DOHH2 (cell line): Measurements from ENCODE around the gene ARID1B.

Source experiments
- H3F3A ChIP-seq: fragments of 200-600 bp; sonication (generic), shearing (Covaris generic); 2 replicates; pipeline ENCODE4 v1.6.0; 2016; ENCODE audit warnings: antibody characterized with exemption, mild to moderate bottlenecking; ENCODE audit not compliant: control insufficient read depth, insufficient read depth
- H3K27ac ChIP-seq: fragments of 200-600 bp; sonication (generic); 2 replicates; pipeline ENCODE4 v1.5.1; 2014; ENCODE audit warnings: low read depth, mild to moderate bottlenecking, low read length, moderate library complexity
- H3K27me3 ChIP-seq: fragments of 200-600 bp; sonication (generic); 2 replicates; pipeline ENCODE4 v1.6.1; 2014; ENCODE audit warnings: mild to moderate bottlenecking, low read length, mixed read lengths; ENCODE audit not compliant: control insufficient read depth
- H3K36me3 ChIP-seq: fragments of 200-600 bp; sonication (generic); 2 replicates; pipeline ENCODE4 v1.6.1; 2014; ENCODE audit warnings: mild to moderate bottlenecking, low read length, moderate library complexity, mixed read lengths; ENCODE audit not compliant: control insufficient read depth
- H3K4me1 ChIP-seq: fragments of 200-600 bp; sonication (generic); 2 replicates; pipeline ENCODE4 v1.6.1; 2014; ENCODE audit warnings: mild to moderate bottlenecking, low read length, mixed read lengths; ENCODE audit not compliant: control insufficient read depth
- H3K4me2 ChIP-seq: fragments of 200-600 bp; sonication (generic); 2 replicates; pipeline ENCODE4 v1.6.0; 2014; ENCODE audit warnings: mild to moderate bottlenecking, low read length, moderate library complexity
- H3K4me3 ChIP-seq: fragments of 200-600 bp; sonication (generic); 2 replicates; pipeline ENCODE4 v1.5.1; 2014; ENCODE audit warnings: mild to moderate bottlenecking, low read length, mixed read lengths
- H3K79me2 ChIP-seq: fragments of 200-600 bp; sonication (generic); 2 replicates; pipeline ENCODE4 v1.6.1; 2014; ENCODE audit warnings: mild to moderate bottlenecking, low read length, mixed read lengths; ENCODE audit not compliant: control insufficient read depth
- H3K9me2 ChIP-seq: fragments of 200-600 bp; sonication (generic); replicated peaks from 2 replicates; pipeline ENCODE4 v1.6.1; 2014; ENCODE audit warnings: mild to moderate bottlenecking, low read length, mixed read lengths; ENCODE audit not compliant: control insufficient read depth
- H3K9me3 ChIP-seq: fragments of 200-600 bp; sonication (generic); 2 replicates; pipeline ENCODE4 v1.6.1; 2014; ENCODE audit warnings: antibody characterized with exemption, low read length, mixed read lengths; ENCODE audit not compliant: control insufficient read depth, insufficient read depth
- H4K20me1 ChIP-seq: fragments of 200-600 bp; sonication (generic); 2 replicates; pipeline ENCODE4 v1.6.0; 2014; ENCODE audit warnings: low read depth, mild to moderate bottlenecking, antibody characterized with exemption, low read length, moderate library complexity; ENCODE audit not compliant: control insufficient read depth, insufficient read depth
- CTCF ChIP-seq: fragments of 200-600 bp; sonication (generic); IDR thresholded peaks from one replicate; pipeline ENCODE4 v1.5.1; 2014; ENCODE audit warnings: antibody characterized with exemption, mild to moderate bottlenecking, low read depth, low read length; ENCODE audit not compliant: poor library complexity, severe bottlenecking
- EZH2phosphoT487 ChIP-seq: fragments of 200-600 bp; sonication (generic); IDR thresholded peaks from 2 replicates; pipeline ENCODE4 v1.6.1; 2017; ENCODE audit warnings: borderline replicate concordance, mild to moderate bottlenecking, antibody characterized with exemption, low read length, moderate library complexity, mixed read lengths

Gene ARID1B

DNA sequence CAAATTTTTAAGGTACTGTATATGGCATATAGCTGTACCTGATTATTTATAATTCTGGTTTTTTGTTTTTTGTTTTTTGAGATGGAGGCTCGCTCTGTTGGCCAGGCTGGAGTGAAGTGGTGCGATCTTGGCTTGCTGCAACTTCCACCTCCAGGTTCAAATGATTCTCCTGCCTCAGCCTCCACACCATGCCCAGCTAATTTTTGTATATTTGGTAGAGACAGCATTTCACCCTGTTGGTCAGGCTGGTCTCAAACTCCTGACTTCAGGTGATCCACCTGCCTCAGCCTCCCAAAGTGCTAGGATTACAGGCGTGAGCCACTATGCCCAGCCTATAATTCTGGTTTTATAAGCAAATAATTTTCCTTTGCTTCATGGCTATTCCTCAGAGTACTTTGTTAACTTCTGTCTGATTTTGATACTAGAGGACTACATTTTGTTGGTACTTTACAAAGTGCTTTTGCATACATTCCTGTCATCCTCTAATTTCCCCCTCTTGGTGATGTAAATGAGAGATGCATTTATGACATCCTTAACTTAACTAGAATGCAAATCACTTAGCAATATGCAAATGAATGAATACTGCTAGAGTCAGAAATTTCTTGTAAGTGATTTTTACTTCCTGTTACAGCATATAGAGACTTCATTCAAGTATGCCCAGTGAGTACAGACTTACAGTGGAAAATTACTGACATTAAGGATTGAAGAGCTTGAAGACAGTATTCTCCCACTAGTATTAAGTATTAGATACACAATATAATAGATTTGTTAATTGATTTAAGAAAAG is 35.7 kb upstream of the ARID1B start:
- Histone ChIP-seq H3K4me2 (peak overlapping the region; percentile 38), H3K9me3 (peaks cover 14% of the 10 kb centered on the region), H3F3A (peaks cover 4% of the 10 kb centered on the region; the same call in 1 of the 2 replicates), H3K79me2 (no peaks in the 10 kb centered on the region), H3K36me3 (peaks cover 4% of the 10 kb centered on the region), H3K4me3 (peak overlapping the region; percentile 39), H3K9me2 (no peaks in the 10 kb centered on the region), H3K27me3 (no peaks in the 10 kb centered on the region), H3K27ac (peak overlapping the region; percentile 13; the same call in 1 of the 2 replicates), H3K4me1 (peaks cover 14% of the 10 kb centered on the region), H4K20me1 (no peaks in the 10 kb centered on the region)
- TF ChIP-seq CTCF = no peak
- no peak for TF ChIP-seq EZH2phosphoT487

- H3K4me1 ChIP-seq = peaks cover 36% of the 10 kb centered on the region
- no peak overlapping the region for H3K27ac ChIP-seq
- no peaks in the 10 kb centered on the region for H3K27me3 ChIP-seq
- no peaks in the 10 kb centered on the region for H3K9me3 ChIP-seq
- H3K9me2 ChIP-seq = no peaks in the 10 kb centered on the region
- TF ChIP-seq CTCF = no peak
- no peak for TF ChIP-seq EZH2phosphoT487
- H3K36me3 ChIP-seq = no peaks in the 10 kb centered on the region
- H4K20me1 ChIP-seq = no peaks in the 10 kb centered on the region
- peaks cover 23% of the 10 kb centered on the region for H3F3A ChIP-seq
- 0 out of 2 replicates have a peak overlapping the region, but pooled peaks have one; percentile 1 for H3K4me2 ChIP-seq
- no peak overlapping the region for H3K4me3 ChIP-seq
- no peaks in the 10 kb centered on the region for H3K79me2 ChIP-seq
These were observed 29.5 kb upstream of the ARID1B start for GRCh38 chr6:156747715-156748114.

- Histone ChIP-seq H3K4me2 (no peak overlapping the region), H3K9me2 (no peaks in the 10 kb centered on the region), H3K36me3 (no peaks in the 10 kb centered on the region), H3K4me1 (peaks cover 44% of the 10 kb centered on the region), H4K20me1 (no peaks in the 10 kb centered on the region), H3K27ac (no peak overlapping the region), H3F3A (peaks cover 31% of the 10 kb centered on the region), H3K79me2 (no peaks in the 10 kb centered on the region), H3K4me3 (no peak overlapping the region), H3K9me3 (no peaks in the 10 kb centered on the region), H3K27me3 (no peaks in the 10 kb centered on the region)
- TF ChIP-seq CTCF (no peak), EZH2phosphoT487 (no peak)
These were observed 28.7 kb upstream of the ARID1B start for GRCh38 chr6:156748504-156748903.
